CD4-positive, alpha-beta T cell (primary cell): ENCODE results near the gene LTA4H. TPM values are rescaled to one million over a fixed set of nuclear protein-coding genes. Genes with fewer than 3 reads are reported as not detected.

Experiments used
- ATAC-seq: fragments of 200-7000 bp; cut with Tn5 transposase; one replicate; pipeline ENCODE4 v1.10.0; 2022; ENCODE audit warnings: mild to moderate bottlenecking; ENCODE audit not compliant: poor library complexity
- CTCF ChIA-PET: fragments of 350-600 bp; sonication (Branson Sonifier 250); formaldehyde crosslinking; loops from one replicate; lab custom pipeline; 2021; ENCODE audit warnings: antibody characterized with exemption, inconsistent platforms; lab: Charles Lee
- POLR2A ChIA-PET: fragments of 350-600 bp; sonication (Branson Sonifier 250); formaldehyde crosslinking; loops from one replicate; lab custom pipeline; 2021; ENCODE audit warnings: antibody characterized with exemption, inconsistent platforms; lab: Charles Lee
- DNase-seq, 14 experiments: peaks; one replicate each; pipeline ENCODE4 v3.0.0-alpha.2; 2013 to 2020; ENCODE audit warnings: mixed read lengths in 2 of 14
- H3K27ac ChIP-seq, 2 donors: one replicate each; pipeline versions ENCODE4 v1.5.1 to v1.7.0; 2013; ENCODE audit warnings: low read length in 2 of 2, low read depth in 1 of 2, mild to moderate bottlenecking in 1 of 2
- H3K27me3 ChIP-seq, 2 experiments: 1 replicate in 1 of 2; 2 replicates in 1 of 2; pipeline versions ENCODE4 v1.6.1 to v1.7.0; 2013; ENCODE audit warnings: low read length in 2 of 2, control low read depth in 1 of 2, mild to moderate bottlenecking in 1 of 2, moderate library complexity in 1 of 2; ENCODE audit not compliant: insufficient read depth in 2 of 2, control insufficient read depth in 1 of 2
- H3K36me3 ChIP-seq: one replicate; pipeline ENCODE4 v1.6.1; 2013; ENCODE audit warnings: low read length, control low read depth; ENCODE audit not compliant: insufficient read depth
- H3K4me1 ChIP-seq: one replicate; pipeline ENCODE4 v1.6.1; 2013; ENCODE audit warnings: low read length, control low read depth; ENCODE audit not compliant: insufficient read depth
- H3K4me3 ChIP-seq: one replicate; pipeline ENCODE4 v1.5.1; 2013; ENCODE audit warnings: mild to moderate bottlenecking, low read length, moderate library complexity
- H3K9me3 ChIP-seq, 2 experiments: 1 replicate in 1 of 2; 2 replicates in 1 of 2; pipeline versions ENCODE4 v1.6.1 to v1.7.0; 2013; ENCODE audit warnings: low read length in 2 of 2, mild to moderate bottlenecking in 2 of 2, control low read depth in 1 of 2, moderate library complexity in 1 of 2; ENCODE audit not compliant: control insufficient read depth in 1 of 2, insufficient read depth in 1 of 2
- H3K27ac Mint-ChIP-seq: one replicate; pipeline ENCODE4 v1.8.0; 2020; ENCODE audit warnings: mixed read lengths
- H3K27me3 Mint-ChIP-seq: one replicate; pipeline ENCODE4 v1.8.0; 2021; ENCODE audit warnings: mixed read lengths
- H3K36me3 Mint-ChIP-seq: one replicate; pipeline ENCODE4 v1.8.0; 2021; ENCODE audit warnings: low read depth, mixed read lengths
- H3K4me1 Mint-ChIP-seq: one replicate; pipeline ENCODE4 v1.8.0; 2021; ENCODE audit warnings: low read depth, mixed read lengths
- H3K4me3 Mint-ChIP-seq: one replicate; pipeline ENCODE4 v1.8.0; 2020; ENCODE audit warnings: mild to moderate bottlenecking, mixed read lengths
- H3K9me3 Mint-ChIP-seq: one replicate; pipeline ENCODE4 v1.8.0; 2020; ENCODE audit warnings: mixed read lengths
- CTCF ChIP-seq: fragments of 200-600 bp; IDR thresholded peaks from one replicate; pipeline ENCODE4 v1.8.0; 2022; ENCODE audit warnings: antibody characterized with exemption, mild to moderate bottlenecking
- intact Hi-C, 2 experiments: fragments of 100-400 bp; cut with DNase I in 1 of 2; cut with micrococcal nuclease in 1 of 2; formaldehyde crosslinking; loops; one replicate each; pipeline versions ENCODE4 v1.15.1 to v1.9.0; 2023 to 2025; cut with DNase I, micrococcal nuclease
- total RNA-seq, 174 experiments: library from RNA in 2 of 174; stranded (reverse) in 2 of 174; gene quantifications; one replicate each; pipeline ENCODE4 v1.2.3 and lab custom pipeline; 2021 to 2026

LTA4H gene
- total RNA-seq, 2 experiments from 2014 or later: 43.0 to 44.0 TPM

DNA sequence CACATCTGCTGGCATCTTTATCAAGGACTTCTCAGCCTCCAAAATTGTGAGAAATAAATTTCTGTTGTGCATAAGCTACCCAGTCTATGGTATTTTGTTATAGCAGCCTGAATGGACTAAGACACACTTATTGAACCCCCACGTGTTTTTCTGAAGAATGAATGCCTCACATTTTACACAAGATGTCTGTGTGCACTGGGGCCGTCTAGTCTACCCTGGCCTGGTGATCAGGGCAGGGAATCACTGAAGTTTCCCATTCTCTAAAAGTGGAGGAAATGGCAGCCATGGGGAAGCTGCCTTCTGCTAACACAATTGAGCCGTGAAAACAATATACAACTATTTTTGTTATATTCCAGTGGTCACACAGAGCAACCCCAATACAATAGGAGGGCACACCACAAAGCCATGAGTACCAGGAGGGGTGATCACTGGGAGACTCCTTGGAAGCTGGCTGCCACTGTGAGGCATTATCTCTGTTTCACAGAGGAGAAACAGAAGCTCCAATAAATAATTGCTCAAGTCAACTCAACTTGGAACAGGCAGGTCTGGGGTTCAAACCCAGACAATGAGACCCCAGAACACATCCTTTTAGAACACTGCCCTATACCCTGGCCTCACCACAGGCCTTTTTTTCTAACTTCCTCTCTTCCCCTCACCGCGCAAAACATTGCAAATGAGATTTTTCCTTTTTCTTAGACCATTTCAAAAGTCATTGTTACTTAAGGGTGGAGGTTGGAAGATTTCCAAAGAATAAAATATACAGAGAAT is 18.3 kb upstream of the LTA4H start:
- H3K4me1 Mint-ChIP-seq: peaks cover 4% of the 10 kb centered on the region
- Histone ChIP-seq H3K9me3 (no peaks in the 10 kb centered on the region), H3K27ac (no peak overlapping the region), H3K4me3 (no peak overlapping the region), H3K36me3 (no peaks in the 10 kb centered on the region), H3K4me1 (peaks cover under 1% of the 10 kb centered on the region), H3K27me3 (no peaks in the 10 kb centered on the region)
- no peaks in the 10 kb centered on the region for H3K36me3 Mint-ChIP-seq
- ATAC-seq: no peak
- no peak overlapping the region for H3K27ac Mint-ChIP-seq
- DNase-seq: no peak
- no peaks in the 10 kb centered on the region for H3K27me3 Mint-ChIP-seq
- TF ChIP-seq CTCF: no peak
- POLR2A ChIA-PET: no interaction called here
- no peak overlapping the region for H3K4me3 Mint-ChIP-seq
- CTCF ChIA-PET: interaction anchor here (0.6 kb wide), 1 partner anchor 22 kb away, joined by 3 read pairs; no protein-coding TSS in a partner anchor
- H3K9me3 Mint-ChIP-seq: no peaks in the 10 kb centered on the region
- intact Hi-C loops: no loop called here

- Mint-ChIP-seq H3K9me3 (no peaks in the 10 kb centered on the region), H3K27ac (no peak overlapping the region), H3K36me3 (no peaks in the 10 kb centered on the region), H3K27me3 (no peaks in the 10 kb centered on the region), H3K4me3 (no peak overlapping the region), H3K4me1 (peaks cover 22% of the 10 kb centered on the region)
- Histone ChIP-seq H3K27me3 (no peaks in the 10 kb centered on the region), H3K4me1 (peaks cover 17% of the 10 kb centered on the region), H3K9me3 (no peaks in the 10 kb centered on the region), H3K36me3 (no peaks in the 10 kb centered on the region), H3K4me3 (no peak overlapping the region), H3K27ac (no peak overlapping the region)
- POLR2A ChIA-PET: no interaction called here
- intact Hi-C loops: no loop called here
- CTCF ChIA-PET: no interaction called here
- DNase-seq (no peak), ATAC-seq (no peak)
- no peak for TF ChIP-seq CTCF
Observed at GRCh38 chr12:96051756-96052485, 16.5 kb upstream of the LTA4H start.

DNA sequence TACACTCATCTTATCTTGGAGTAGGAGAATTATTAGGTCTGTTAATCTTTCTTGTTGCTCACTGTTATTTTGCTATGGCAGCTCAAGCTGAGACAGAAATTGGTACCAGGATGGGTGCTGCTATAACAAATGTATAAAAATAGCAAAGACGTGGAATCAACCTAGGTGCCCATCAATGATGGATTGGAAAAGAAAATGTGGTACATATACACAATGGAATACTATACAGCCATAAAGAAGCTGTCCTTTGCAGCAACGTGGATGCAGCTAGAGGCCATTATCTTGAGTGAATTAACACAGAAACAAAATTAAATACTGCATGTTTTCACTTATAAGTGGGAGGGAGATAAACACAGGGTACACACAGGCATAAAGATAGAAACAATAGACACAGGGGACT is 14.8 kb upstream of the LTA4H start:
- Mint-ChIP-seq H3K27me3 (no peaks in the 10 kb centered on the region), H3K4me1 (peaks cover 31% of the 10 kb centered on the region), H3K9me3 (no peaks in the 10 kb centered on the region), H3K27ac (no peak overlapping the region), H3K4me3 (no peak overlapping the region), H3K36me3 (no peaks in the 10 kb centered on the region)
- ChIA-PET CTCF (interaction anchor here (0.6 kb wide), 1 partner anchor 178 kb away, joined by 4 read pairs; no protein-coding TSS in a partner anchor), POLR2A (no interaction called here)
- intact Hi-C loops: no loop called here
- Histone ChIP-seq H3K36me3 (no peaks in the 10 kb centered on the region), H3K27me3 (no peaks in the 10 kb centered on the region), H3K4me3 (no peak overlapping the region), H3K4me1 (peaks cover 34% of the 10 kb centered on the region), H3K9me3 (no peaks in the 10 kb centered on the region), H3K27ac (no peak overlapping the region)
- DNase-seq: no peak
- no peak for ATAC-seq
- no peak for TF ChIP-seq CTCF
